Choroid plexus epithelial cell (primary cell): ENCODE results near the gene TCTN2.

Experiments
- DNase-seq: peaks from one replicate; pipeline ENCODE4 v3.0.0-alpha.2; 2010; ENCODE audit warnings: low read depth
- H3K4me3 ChIP-seq: 2 replicates; pipeline ENCODE4 v1.5.1; 2011; ENCODE audit warnings: low read depth, mild to moderate bottlenecking, control low read depth, low read length, moderate library complexity
- CTCF ChIP-seq: conservative IDR thresholded peaks from 2 replicates; pipeline ENCODE4 v1.5.1; 2011; ENCODE audit warnings: low read depth, mild to moderate bottlenecking, control low read depth, inconsistent platforms, low read length, moderate library complexity

TCTN2 gene

GRCh38 chr12:123748661-123749060 lies 77.7 kb downstream of the TCTN2 start:
- H3K4me3 ChIP-seq, result no peak overlapping the region
- TF ChIP-seq CTCF, result no peak
- DNase-seq, result peak; percentile 50

GRCh38 chr12:123749355-123749754 lies 78.4 kb downstream of the TCTN2 start:
- DNase-seq, result no peak
- TF ChIP-seq CTCF, result no peak
- no peak overlapping the region for H3K4me3 ChIP-seq

- TF ChIP-seq CTCF, result no peak
- no peak overlapping the region for H3K4me3 ChIP-seq
- DNase-seq, result no peak
Measured at GRCh38 chr12:123750159-123750656, 79.3 kb downstream of the TCTN2 start.

- DNase-seq, result no peak
- no peak overlapping the region for H3K4me3 ChIP-seq
- TF ChIP-seq CTCF, result no peak
Measured at GRCh38 chr12:123752046-123752445, 81.1 kb downstream of the TCTN2 start.

- DNase-seq, result no peak
- H3K4me3 ChIP-seq, result no peak overlapping the region
- TF ChIP-seq CTCF, result no peak
Measured at GRCh38 chr12:123754041-123754772, 83.3 kb downstream of the TCTN2 start.

- no peak for TF ChIP-seq CTCF
Measured at GRCh38 chr12:123757561-123757960, 86.6 kb downstream of the TCTN2 start.

More at GRCh38 chr12:123757561-123757960, 86.6 kb downstream of the TCTN2 start:
- no peak overlapping the region for H3K4me3 ChIP-seq
- DNase-seq, result peak; percentile 96
